NCI-H345 (cell line): Measurements from ENCODE around the gene OR2G6.
"Not testable (repeated sequence)": the region's sequence is repeated elsewhere in the genome, so short reads cannot be mapped to it uniquely, and the experiment has no call there.

ENCODE experiments used
- DNase-seq: peaks from one replicate; lab custom pipeline; 2025; lab: John Stamatoyannopoulos, UW

The OR2G6 gene

DNA sequence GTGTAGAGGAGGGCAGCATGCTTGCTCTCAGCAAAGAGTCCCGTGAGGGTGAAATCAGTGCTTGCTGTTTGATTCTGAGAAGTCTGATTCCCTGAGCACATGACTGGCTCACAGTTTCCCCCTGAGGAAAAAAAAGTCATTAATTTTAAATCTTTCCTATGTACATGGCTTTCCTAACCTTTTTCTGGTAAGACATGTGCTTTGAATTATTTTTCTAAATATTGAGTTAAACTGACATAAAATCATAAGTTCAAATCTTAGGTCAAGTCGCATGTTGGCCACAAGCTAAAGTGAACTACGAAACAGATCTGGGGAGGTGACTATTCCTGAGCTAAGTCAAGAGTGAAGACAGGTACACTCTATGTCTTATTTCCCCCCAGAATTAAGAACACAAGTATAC is 66.8 kb downstream of the OR2G6 start, which contains the start of gene OR2T34:
TSS of gene OR2T34 (minus strand) at position 101 of the 400 bp plus-strand sequence. CDS start at position 101, 0 bp downstream.
- DNase-seq: not testable (repeated sequence)

DNA sequence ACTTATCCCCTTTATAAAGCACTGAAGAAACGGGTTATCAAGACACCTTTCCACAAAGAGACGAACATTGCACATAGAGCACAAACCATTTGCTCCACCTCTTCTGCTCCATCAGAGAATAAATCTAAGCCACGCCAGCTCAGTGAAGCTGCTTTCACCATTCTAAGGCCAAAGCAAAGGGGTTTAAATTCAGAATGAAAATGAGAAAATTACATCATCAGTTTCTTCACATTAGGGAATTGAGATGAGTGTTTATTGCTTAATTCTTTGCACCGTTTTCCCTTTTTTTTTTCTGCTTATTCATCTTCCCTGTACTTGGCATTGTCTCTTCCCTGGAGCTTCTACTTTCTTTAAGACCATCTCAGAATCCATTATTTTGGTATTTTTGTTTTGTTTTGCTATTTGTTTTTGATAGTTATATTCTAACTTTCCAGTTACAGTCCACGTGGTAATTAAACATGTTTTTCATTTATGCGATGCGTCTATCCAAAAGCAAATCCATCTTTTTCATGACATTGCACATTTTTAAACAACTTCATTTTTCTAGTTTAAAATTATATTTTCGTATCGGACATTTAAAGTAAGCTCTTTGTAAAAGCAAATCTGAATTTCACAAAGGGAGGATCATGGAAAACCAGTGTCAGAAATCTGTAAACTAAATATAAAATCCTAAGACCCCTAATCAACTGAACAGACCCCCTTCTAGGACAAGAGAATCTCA is 68.5 kb downstream of the OR2G6 start:
- no peak for DNase-seq
